H1 (cell line): ENCODE results near the gene AGFG2. TPM values are rescaled to one million over a fixed set of nuclear protein-coding genes. Genes with fewer than 3 reads are reported as not detected.

Experiments used
- ASH2L ChIP-seq: fragments of 200-600, 300-600 bp; sonication (generic); IDR thresholded peaks from one replicate; pipeline ENCODE4 v1.7.1; 2017; ENCODE audit warnings: low read length
- CEBPB ChIP-seq: IDR thresholded peaks from 2 replicates; pipeline ENCODE4 v1.6.1; 2012; ENCODE audit warnings: low read depth, low read length
- CHD2 ChIP-seq: IDR thresholded peaks from 2 replicates; pipeline ENCODE4 v1.6.1; 2012; ENCODE audit warnings: low read length, improper control_type of control experiment
- CHD7 ChIP-seq: fragments of 300-600 bp; sonication (generic); IDR thresholded peaks from 2 replicates; pipeline ENCODE4 v1.7.1; 2012; ENCODE audit warnings: low read length, moderate library complexity, mild to moderate bottlenecking, inconsistent platforms; ENCODE audit not compliant: insufficient replicate concordance
- HDAC2 ChIP-seq, 2 experiments: fragments of 300-600 bp in 1 of 2; sonication (generic) in 1 of 2; IDR thresholded peaks; 2 replicates each; pipeline ENCODE4 v1.6.1; 2011 to 2012; ENCODE audit warnings: low read depth in 2 of 2, low read length in 2 of 2, mild to moderate bottlenecking in 2 of 2, moderate library complexity in 2 of 2, borderline replicate concordance in 1 of 2, inconsistent platforms in 1 of 2
- JUND ChIP-seq: IDR thresholded peaks from 2 replicates; pipeline ENCODE4 v1.6.1; 2011; ENCODE audit warnings: mild to moderate bottlenecking, improper control_type of control experiment, low read length
- KDM5A ChIP-seq: fragments of 200-600 bp; IDR thresholded peaks from 2 replicates; pipeline ENCODE4 v1.7.1; 2012; ENCODE audit warnings: mild to moderate bottlenecking, low read length, inconsistent platforms, mixed read lengths
- POLR2AphosphoS5 ChIP-seq: IDR thresholded peaks from 2 replicates; pipeline ENCODE4 v1.6.1; 2011; ENCODE audit warnings: low read depth, low read length
- SIRT6 ChIP-seq: IDR thresholded peaks from one replicate; pipeline ENCODE4 v1.7.1; 2012; ENCODE audit warnings: low read length, inconsistent platforms
- TAF7 ChIP-seq: optimal IDR thresholded peaks from 2 replicates; pipeline ENCODE3; 2011; ENCODE audit warnings: low read depth, mild to moderate bottlenecking, inconsistent platforms, low read length, moderate library complexity, borderline replicate concordance
- polyA plus RNA-seq, 7 experiments: library from polyadenylated mRNA; depleted of rRNA in 3 of 7; stranded (reverse) in 5 of 7; unstranded in 2 of 7; fragments of >200 nt in 5 of 7; fragments of 200-250 nt in 2 of 7; gene quantifications; 1 replicate in 5 of 7; 2 replicates in 1 of 7; 4 replicates in 1 of 7; pipeline versions ENCODE4 v1.2.1 to v1.2.3, GENCODE V29; 2011 to 2013; ENCODE audit warnings: missing spikeins in 2 of 7, mixed read lengths in 2 of 7
- total RNA-seq: library from RNA; stranded (reverse); fragmentation: NEBNext Ultra II Directional; extraction: Animal tissue kit (Norgen Biotek cat#: 25700); gene quantifications from 2 replicates; pipeline ENCODE4 v1.2.1, GENCODE V29; 2021

The AGFG2 gene
- total and polyA plus RNA-seq, 2 of the 8 experiments (the other 6 are each of a cell fraction or from before 2014, with no cell fraction given) = 7.6 to 11.2 TPM

GRCh38 chr7:100568896-100569844 lies 30.2 kb downstream of the AGFG2 start (continued):
- TF ChIP-seq POLR2AphosphoS5 (peak; percentile 73), HDAC2 (IDR thresholded peaks at IDR 0.05; ENCODE audit: borderline replicate concordance in 1 of 2, low read depth in 2 of 2, low read length in 2 of 2) (no peak), SIRT6 (no peak), CHD7 (no peak), JUND (no peak), CHD2 (no peak), TAF7 (no peak), CEBPB (no peak), ASH2L (no peak), KDM5A (no peak)
